ENCODE data around the gene SREBF1. TPM values are rescaled to one million over a fixed set of nuclear protein-coding genes. Genes with fewer than 3 reads are reported as not detected.
"Not testable (repeated sequence)": the region's sequence is repeated elsewhere in the genome, so short reads cannot be mapped to it uniquely, and the experiment has no call there.

Gene SREBF1
- total and polyA plus RNA-seq, 2 experiments from 2014 or later, result 38.9 to 45.9 TPM

- H3K36me3 ChIP-seq, result no peaks in the 10 kb centered on the region
- H3K4me3 ChIP-seq, result peak overlapping the region; percentile 3
- peak; percentile 79 to 82 for DNase-seq (ENCODE audit: low read depth in 1 of 2, low spot score in 1 of 2)
- TF ChIP-seq CTCF (IDR thresholded peaks at IDR 0.05; ENCODE audit: low read depth, low read length), result no peak
- no peaks in the 10 kb centered on the region for H3K27me3 ChIP-seq
- H3K4me1 ChIP-seq (ENCODE audit: low read depth), result peaks cover 37% of the 10 kb centered on the region
- H3K27ac ChIP-seq, result no peak overlapping the region
- no peaks in the 10 kb centered on the region for H3K9me3 ChIP-seq (ENCODE audit: low read depth)
These were observed 26.5 kb downstream of the SREBF1 start for GRCh38 chr17:17810084-17810894.

DNA sequence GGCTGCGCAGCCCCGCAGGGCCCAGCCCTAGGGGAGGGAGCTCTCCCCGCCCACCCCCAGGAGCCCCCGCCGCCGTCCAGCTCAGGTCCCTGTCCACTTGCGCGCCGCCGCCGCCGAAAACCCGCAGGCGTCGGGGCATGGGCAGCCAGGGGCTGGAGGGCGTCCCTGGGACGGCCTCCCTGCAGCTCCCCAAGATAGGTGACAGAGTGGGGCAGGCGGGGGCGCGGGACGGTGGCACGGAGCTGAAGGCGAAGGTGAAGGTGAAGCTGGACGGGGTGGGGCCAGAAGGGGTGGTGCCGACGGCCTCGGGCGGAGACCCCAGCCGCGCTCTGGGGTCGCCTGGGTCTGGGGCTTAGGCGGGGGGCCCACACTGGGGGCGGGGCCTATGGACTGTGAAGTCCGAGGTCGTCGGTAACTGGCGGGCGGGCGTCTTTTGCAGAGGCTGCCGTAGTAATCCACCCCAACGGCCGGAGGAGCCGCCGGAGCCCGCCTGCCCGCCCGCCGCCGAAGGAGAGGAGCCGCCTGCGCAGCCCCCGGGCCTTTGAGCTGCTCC, 27.2 kb downstream of the SREBF1 start:
- no peak overlapping the region for H3K27ac ChIP-seq
- TF ChIP-seq CTCF (IDR thresholded peaks at IDR 0.05; ENCODE audit: low read depth, low read length), result no peak
- H3K9me3 ChIP-seq (ENCODE audit: low read depth), result no peaks in the 10 kb centered on the region
- peaks cover 35% of the 10 kb centered on the region for H3K4me1 ChIP-seq (ENCODE audit: low read depth)
- DNase-seq (ENCODE audit: low read depth in 1 of 2, low spot score in 1 of 2), result no peak
- peak overlapping the region; percentile 3 for H3K4me3 ChIP-seq
- H3K27me3 ChIP-seq, result no peaks in the 10 kb centered on the region
- no peaks in the 10 kb centered on the region for H3K36me3 ChIP-seq

DNA sequence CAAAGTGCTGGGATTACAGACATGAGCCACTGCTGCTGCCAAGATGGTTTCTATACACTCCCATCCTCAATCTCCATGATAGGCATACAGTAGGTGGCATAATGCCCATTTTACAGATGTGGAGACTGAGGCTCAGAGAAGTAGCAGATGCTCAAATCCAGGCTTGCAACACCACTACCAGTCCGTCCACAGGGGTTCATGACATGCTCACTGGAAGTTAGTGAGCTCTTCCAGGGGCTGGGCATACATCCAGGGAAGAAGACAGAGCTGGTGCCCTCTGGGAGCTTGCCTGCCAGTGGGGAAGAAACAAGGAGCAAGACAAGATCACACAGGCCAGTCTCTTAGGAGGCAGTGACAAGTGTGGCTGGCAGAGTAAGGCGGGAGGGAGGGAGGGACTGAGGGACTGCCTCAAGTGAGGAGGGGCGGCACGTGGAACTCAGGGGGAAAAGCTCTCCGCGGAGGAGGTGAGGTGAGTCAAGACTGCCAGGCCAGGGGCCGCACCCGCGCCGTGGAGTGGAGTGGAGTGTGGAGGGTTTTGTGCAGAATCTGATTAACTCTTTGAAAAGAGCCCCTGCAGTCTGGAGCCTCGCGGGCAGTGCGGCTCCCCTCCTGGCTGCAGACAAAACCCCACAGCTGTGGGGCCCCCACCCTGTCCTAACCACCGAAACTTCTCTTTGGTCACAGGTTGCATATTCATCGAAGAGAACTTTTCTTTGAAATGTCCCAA, 27.9 kb downstream of the SREBF1 start:
- no peak overlapping the region for H3K27ac ChIP-seq
- no peaks in the 10 kb centered on the region for H3K27me3 ChIP-seq
- H3K4me1 ChIP-seq (ENCODE audit: low read depth), result peaks cover 31% of the 10 kb centered on the region
- H3K36me3 ChIP-seq, result peaks cover 5% of the 10 kb centered on the region
- DNase-seq (ENCODE audit: low read depth in 1 of 2, low spot score in 1 of 2), result peak in 1 of 2 donors; percentile 43
- no peak for TF ChIP-seq CTCF (IDR thresholded peaks at IDR 0.05; ENCODE audit: low read depth, low read length)
- H3K9me3 ChIP-seq (ENCODE audit: low read depth), result no peaks in the 10 kb centered on the region
- H3K4me3 ChIP-seq, result no peak overlapping the region

- H3K9me3 ChIP-seq (ENCODE audit: low read depth); H3K27me3 ChIP-seq; H3K27ac ChIP-seq; H3K4me3 ChIP-seq; H3K36me3 ChIP-seq; DNase-seq (ENCODE audit: low read depth in 1 of 2, low spot score in 1 of 2): not testable (repeated sequence)
- peaks cover 31% of the 10 kb centered on the region for H3K4me1 ChIP-seq (ENCODE audit: low read depth)
These were observed 28.6 kb downstream of the SREBF1 start for GRCh38 chr17:17808200-17808599.

- Histone ChIP-seq H3K27ac (no peak overlapping the region), H3K4me3 (no peak overlapping the region), H3K27me3 (no peaks in the 10 kb centered on the region), H3K9me3 (ENCODE audit: low read depth) (no peaks in the 10 kb centered on the region), H3K36me3 (peaks cover 6% of the 10 kb centered on the region), H3K4me1 (ENCODE audit: low read depth) (peaks cover 31% of the 10 kb centered on the region)
- TF ChIP-seq CTCF (IDR thresholded peaks at IDR 0.05; ENCODE audit: low read depth, low read length), result no peak
- no peak for DNase-seq (ENCODE audit: low read depth in 1 of 2, low spot score in 1 of 2)
These were observed 29.3 kb downstream of the SREBF1 start for GRCh38 chr17:17807440-17807839.
